ENCODE data around the gene NEURL1. TPM values are rescaled to one million over a fixed set of nuclear protein-coding genes. Genes with fewer than 3 reads are reported as not detected.

Gene NEURL1
- total and polyA plus RNA-seq, 10 of the 15 experiments (the other 5 are each of a cell fraction or from before 2014, with no cell fraction given): 0.02 to 0.05 (median 0.05) TPM; not detected in 6

- CTCF ChIA-PET: interaction anchor here (17.8 kb wide), 1 partner anchor 34 kb away, joined by 163 read pairs; the partner anchor contains the start of gene CALHM3
- Histone ChIP-seq H3K27ac (ENCODE audit: control insufficient read depth, insufficient read depth) (no peak overlapping the region), H3K4me1 (ENCODE audit: control insufficient read depth, insufficient read depth, low read length) (0 out of 2 replicates have a peak, but pooled peaks cover 2% of the 10 kb centered on the region), H3K9me3 (replicated peaks; ENCODE audit: control insufficient read depth, insufficient read depth, low read length) (no peaks in the 10 kb centered on the region), H4K20me1 (ENCODE audit: control insufficient read depth, insufficient read depth) (no peaks in the 10 kb centered on the region; the same call in 1 of the 2 replicates), H3K79me2 (ENCODE audit: control insufficient read depth, insufficient read depth, low read length) (peaks cover 8% of the 10 kb centered on the region), H2AFZ (ENCODE audit: control insufficient read depth, low read depth, low read length) (no peak overlapping the region), H3K4me2 (ENCODE audit: control insufficient read depth, insufficient read depth) (no peak overlapping the region), H3K9ac (ENCODE audit: control insufficient read depth, insufficient read depth, low read length) (no peak overlapping the region), H3K27me3 (replicated peaks in 1 of 2; ENCODE audit: control insufficient read depth in 2 of 2, insufficient read depth in 2 of 2, low read length in 1 of 2) (no peaks in the 10 kb centered on the region), H3K36me3 (ENCODE audit: control insufficient read depth in 2 of 2, insufficient read depth in 2 of 2, low read length in 1 of 2) (peaks cover 34 to 48% of the 10 kb centered on the region in 2 experiments), H3K4me3 (no peak overlapping the region)
- RAD21 ChIA-PET (ENCODE audit: unreplicated experiment): interaction anchor here (1.0 to 2.5 kb wide), 3 partner anchors 32 to 40 kb away, joined by 3 to 7 read pairs (median 3); no protein-coding TSS in a partner anchor
- ATAC-seq (no peak; the same call in 2 of the 3 replicates), FAIRE-seq (no peak), DNase-seq (ENCODE audit: low read depth, low spot score) (no peak)
- intact Hi-C loops (cut with micrococcal nuclease; ENCODE audit: unreplicated experiment): no loop called here
- 96% methylated on average over 10 of the region's 10 CpGs for WGBS (ENCODE audit: insufficient coverage, insufficient replicate concordance, low lambda C conversion rate, missing lambda C conversion rate)
- POLR2A ChIA-PET: interaction anchor here (0.8 to 2.1 kb wide), 2 partner anchors 26 to 46 kb away, joined by 6 read pairs; no protein-coding TSS in a partner anchor
- BruUV-seq (replicated peaks): no TSS peak
- TF ChIP-seq MTA3 (IDR thresholded peaks at IDR 0.05; ENCODE audit: borderline replicate concordance, low read length): no peak
- TF ChIP-seq ZNF687 (IDR thresholded peaks at IDR 0.05): no peak
- TF ChIP-seq ZNF622 (IDR thresholded peaks at IDR 0.05): no peak
- no peak for TF ChIP-seq ZNF207 (IDR thresholded peaks at IDR 0.05; ENCODE audit: borderline replicate concordance)
- no peak for TF ChIP-seq SMAD1 (IDR thresholded peaks at IDR 0.05; ENCODE audit: low read depth, partially characterized antibody)
- no peak for TF ChIP-seq NR2C1 (IDR thresholded peaks at IDR 0.05)
- no peak for TF ChIP-seq CEBPB (IDR thresholded peaks at IDR 0.05; ENCODE audit: borderline replicate concordance in 1 of 2, low read depth in 2 of 2, low read length in 2 of 2)
- no peak for TF ChIP-seq PML (IDR thresholded peaks at IDR 0.05; ENCODE audit: low read length)
- TF ChIP-seq SMARCA5 (IDR thresholded peaks at IDR 0.05): no peak
- TF ChIP-seq YY1 (IDR thresholded peaks at IDR 0.05; ENCODE audit: low read depth, low read length): no peak
- TF ChIP-seq EZH2 (IDR thresholded peaks at IDR 0.05; ENCODE audit: borderline replicate concordance, control insufficient read depth, low read depth, low read length): no peak
- in situ Hi-C loops (cut with MboI): no loop called here
- SMC1A ChIA-PET (ENCODE audit: uncharacterized antibody, unreplicated experiment): interaction anchor here (1.6 kb wide), 1 partner anchor 37 kb away, joined by 3 read pairs; no protein-coding TSS in a partner anchor
These were observed 49.0 kb upstream of the NEURL1 start for GRCh38 chr10:103444478-103444877.

Measured in GM12878 (cell line).